ENCODE data around the gene AMPD1. TPM values are rescaled to one million over a fixed set of nuclear protein-coding genes. Genes with fewer than 3 reads are reported as not detected.

AMPD1 gene
- total RNA-seq, 1 experiment from 2014 or later: not detected

- no peak for TF ChIP-seq CTCF (conservative IDR thresholded peaks at IDR 0.05)
- peaks cover 9 to 14% of the 10 kb centered on the region in 2 experiments for H3K4me1 Mint-ChIP-seq
- Histone ChIP-seq H3K4ac (ENCODE audit: low read depth, low read length) (peak within 1 kb of the TSS; percentile 89; the same call in 1 of the 2 replicates), H2BK12ac (ENCODE audit: insufficient read length, low read depth, low read length) (no peak within 1 kb of the TSS), H3K79me1 (ENCODE audit: insufficient read depth, low read depth, low read length, poor library complexity, severe bottlenecking) (no peaks in the 10 kb centered on the region), H3K27ac (ENCODE audit: insufficient read length, low read depth, low read length) (peak within 1 kb of the TSS; percentile 24), H3K79me2 (ENCODE audit: insufficient read depth, low read length) (peaks cover 4% of the 10 kb centered on the region; the same call in 1 of the 2 replicates), H2BK15ac (ENCODE audit: low read depth, low read length) (no peak within 1 kb of the TSS), H3K4me2 (ENCODE audit: insufficient read depth, insufficient read length, low read length) (peak within 1 kb of the TSS; percentile 86), H3T11ph (ENCODE audit: low read length) (peak within 1 kb of the TSS; percentile 91), H3K9ac (ENCODE audit: extremely low read depth, insufficient read length, low read length) (peak within 1 kb of the TSS; percentile 96), H2BK120ac (ENCODE audit: low read depth, low read length, poor library complexity, severe bottlenecking) (peak within 1 kb of the TSS; percentile 75), H3K27me3 (ENCODE audit: insufficient read depth, low read length) (no peaks in the 10 kb centered on the region), H3K14ac (ENCODE audit: insufficient read depth, low read length) (peak within 1 kb of the TSS; percentile 80; the same call in 1 of the 2 replicates), H4K20me1 (ENCODE audit: control insufficient read depth, insufficient read depth, insufficient read length) (no peaks in the 10 kb centered on the region), H2AFZ (ENCODE audit: low read length) (no peak within 1 kb of the TSS), H2AK5ac (ENCODE audit: insufficient read length, low read length) (no peak within 1 kb of the TSS), H4K91ac (ENCODE audit: insufficient read length, low read depth, low read length) (no peak within 1 kb of the TSS), H3K23me2 (ENCODE audit: insufficient read length, low read depth, low read length, poor library complexity, severe bottlenecking) (peaks cover 4% of the 10 kb centered on the region), H3K9me3 (ENCODE audit: control insufficient read depth, low read depth, low read length) (no peaks in the 10 kb centered on the region), H3K56ac (ENCODE audit: insufficient read length, low read depth, low read length) (peak within 1 kb of the TSS; percentile 15), H3K4me1 (ENCODE audit: insufficient read depth, low read length) (no peaks in the 10 kb centered on the region), H4K8ac (replicated peaks; ENCODE audit: insufficient read length, low read depth, low read length) (no peak within 1 kb of the TSS), H2BK5ac (ENCODE audit: insufficient read length, low read length) (peak within 1 kb of the TSS; percentile 10), H3K23ac (ENCODE audit: insufficient read length, low read depth, low read length) (no peak within 1 kb of the TSS), H3K18ac (ENCODE audit: insufficient read length, low read depth, low read length) (peak within 1 kb of the TSS; percentile 89), H4K5ac (ENCODE audit: insufficient read length, low read depth, low read length) (peak within 1 kb of the TSS; percentile 34), H2BK20ac (ENCODE audit: low read depth, low read length, poor library complexity, severe bottlenecking) (no peak within 1 kb of the TSS)
- H3K4me3 Mint-ChIP-seq: peak within 1 kb of the TSS; percentile 97 to 99
- H3K27me3 Mint-ChIP-seq (ENCODE audit: low read depth): no peaks in the 10 kb centered on the region
- H3K36me3 Mint-ChIP-seq (ENCODE audit: insufficient read depth in 1 of 3, low read depth in 3 of 3): peaks cover 25 to 76% (median 72%) of the 10 kb centered on the region in 3 experiments; a peak in 6 of 7 replicates
- H3K9me3 Mint-ChIP-seq: no peaks in the 10 kb centered on the region
- no CpG with 5 or more reads among the region's 38 CpGs for WGBS (ENCODE audit: extremely low coverage, insufficient read length, low lambda C conversion rate)
- peak within 1 kb of the TSS; percentile 100 for H3K27ac Mint-ChIP-seq
- DNase-seq: peak; percentile 93
These were observed 21.2 kb upstream of the AMPD1 start, which contains the start of gene NRAS for GRCh38 chr1:114716304-114717170. Gene NRAS, minus strand, starts transcription at chr1:114716771. Its CDS starts 611 bp downstream, at chr1:114716160.
